Measurements from ENCODE around the gene XXYLT1. TPM values are rescaled to one million over a fixed set of nuclear protein-coding genes. Genes with fewer than 3 reads are reported as not detected.
A peak's percentile ranks its signal among the peaks of the same experiment; 100 is the strongest.

XXYLT1 gene
- total RNA-seq, 6 experiments from 2014 or later: 1.7 to 6.5 (median 2.1) TPM

GRCh38 chr3:195064300-195064931 is 206.5 kb downstream of the XXYLT1 start:
- Histone ChIP-seq H3K27me3 (no peaks in the 10 kb centered on the region), H3K4me1 (peaks cover 0 to 14% (median 6%) of the 10 kb centered on the region in 4 donors), H3K9me3 (no peaks in the 10 kb centered on the region), H3K4me3 (no peak overlapping the region), H3K36me3 (no peaks in the 10 kb centered on the region), H3K27ac (no peak overlapping the region)
- DNase-seq (peak in 1 of 3 donors; percentile 6), ATAC-seq (no peak)
- WGBS (ENCODE audit: insufficient coverage, low coverage, low lambda C conversion rate, missing lambda C conversion rate): 80% methylated on average over 5 of the region's 8 CpGs
- intact Hi-C loops (cut with DNase I): no loop called here
- TF ChIP-seq POLR2A (IDR thresholded peaks at IDR 0.05) (no peak), CTCF (IDR thresholded peaks at IDR 0.05) (no peak)

- Histone ChIP-seq H3K27me3 (no peaks in the 10 kb centered on the region), H3K9me3 (no peaks in the 10 kb centered on the region), H3K4me1 (peaks cover 0 to 14% (median 6%) of the 10 kb centered on the region in 4 donors), H3K27ac (no peak overlapping the region), H3K4me3 (no peak overlapping the region), H3K36me3 (no peaks in the 10 kb centered on the region)
- ATAC-seq (no peak), DNase-seq (peak in 1 of 3 donors; percentile 6)
- intact Hi-C loops (cut with DNase I): no loop called here
- WGBS (ENCODE audit: insufficient coverage, low coverage, low lambda C conversion rate, missing lambda C conversion rate): 79% methylated on average over 6 of the region's 9 CpGs
- TF ChIP-seq POLR2A (IDR thresholded peaks at IDR 0.05) (no peak), CTCF (IDR thresholded peaks at IDR 0.05) (no peak)
Observed at GRCh38 chr3:195063581-195064193, 207.3 kb downstream of the XXYLT1 start.

- Histone ChIP-seq H3K4me1 (peaks cover 0 to 14% (median 6%) of the 10 kb centered on the region in 4 donors), H3K4me3 (no peak overlapping the region), H3K36me3 (no peaks in the 10 kb centered on the region), H3K27me3 (no peaks in the 10 kb centered on the region), H3K27ac (no peak overlapping the region), H3K9me3 (no peaks in the 10 kb centered on the region)
- WGBS (ENCODE audit: insufficient coverage, low coverage, low lambda C conversion rate, missing lambda C conversion rate): 90% methylated on average over 6 of the region's 20 CpGs
- intact Hi-C loops (cut with DNase I): no loop called here
- DNase-seq (peak in 2 of 3 donors; percentile 11 to 42), ATAC-seq (no peak)
- TF ChIP-seq POLR2A (IDR thresholded peaks at IDR 0.05): no peak
- TF ChIP-seq CTCF (IDR thresholded peaks at IDR 0.05): no peak
Observed at GRCh38 chr3:195062866-195063540, 208.0 kb downstream of the XXYLT1 start.

GRCh38 chr3:195061756-195062655 is 209.0 kb downstream of the XXYLT1 start:
- intact Hi-C loops (cut with DNase I): no loop called here
- ATAC-seq (no peak), DNase-seq (peak in 2 of 3 donors; percentile 16 to 43)
- peaks cover 0 to 14% (median 6%) of the 10 kb centered on the region in 4 donors for H3K4me1 ChIP-seq
- TF ChIP-seq CTCF (IDR thresholded peaks at IDR 0.05) (no peak), POLR2A (IDR thresholded peaks at IDR 0.05) (no peak)
- WGBS (ENCODE audit: insufficient coverage, low coverage, low lambda C conversion rate, missing lambda C conversion rate): 88% methylated on average over 8 of the region's 36 CpGs
- H3K9me3 ChIP-seq: no peaks in the 10 kb centered on the region
- H3K4me3 ChIP-seq: no peak overlapping the region
- no peaks in the 10 kb centered on the region for H3K36me3 ChIP-seq
- no peak overlapping the region for H3K27ac ChIP-seq
- H3K27me3 ChIP-seq: no peaks in the 10 kb centered on the region

Data from right lobe of liver (tissue), 6 donors.